A549 (cell line): ENCODE data around the gene PFKFB4.

Source experiments
- CHD2 ChIP-seq: fragments of 150-350 bp; IDR thresholded peaks from 2 replicates; pipeline ENCODE4 v1.6.1; 2014; ENCODE audit warnings: low read length; ENCODE audit not compliant: partially characterized antibody
- CTCF ChIP-seq: fragments of >200 bp; sonication (Bioruptor Twin); formaldehyde crosslinking; IDR thresholded peaks from 3 replicates; pipeline ENCODE4 v1.5.1; 2016
- ESRRA ChIP-seq: fragments of 150-350 bp; IDR thresholded peaks from 2 replicates; pipeline ENCODE4 v1.6.1; 2014; ENCODE audit warnings: mild to moderate bottlenecking, low read length, borderline replicate concordance
- FOSL2 ChIP-seq, 2 experiments: fragments of 450-650 bp in 1 of 2; fragments of >200 bp in 1 of 2; sonication (Bioruptor Twin) in 1 of 2; formaldehyde crosslinking; IDR thresholded peaks; 2 replicates each; pipeline versions ENCODE4 v1.5.0 to v1.6.1; 2016 to 2020; ENCODE audit warnings: mild to moderate bottlenecking in 1 of 2, moderate library complexity in 1 of 2
- JUN ChIP-seq, 2 experiments: fragments of >200 bp; sonication (Bioruptor Twin); formaldehyde crosslinking; IDR thresholded peaks; 2 replicates in 1 of 2; 3 replicates in 1 of 2; pipeline ENCODE4 v1.6.1; 2016 to 2017
- RAD21 ChIP-seq, 2 experiments: fragments of >200 bp in 1 of 2; sonication (Bioruptor Twin) in 1 of 2; formaldehyde crosslinking in 1 of 2; IDR thresholded peaks in 1 of 2; conservative IDR thresholded peaks in 1 of 2; 2 replicates in 1 of 2; 3 replicates in 1 of 2; pipeline ENCODE4 v1.6.1; 2012 to 2018; ENCODE audit warnings: inconsistent platforms in 1 of 2
- RCOR1 ChIP-seq: fragments of 150-350 bp; IDR thresholded peaks from 2 replicates; pipeline ENCODE4 v1.6.1; 2014; ENCODE audit warnings: antibody characterized with exemption, low read length, low read depth

GRCh38 chr3:48553361-48553760, 3.2 kb downstream of the PFKFB4 start:
- TF ChIP-seq ESRRA = no peak
- no peak for TF ChIP-seq CTCF
- no peak for TF ChIP-seq CHD2
- TF ChIP-seq RCOR1 = no peak
- TF ChIP-seq FOSL2 (IDR thresholded peaks at IDR 0.05) = no peak
- no peak for TF ChIP-seq FOSL2 (CRISPR knock-in tag; IDR thresholded peaks at IDR 0.05)
- TF ChIP-seq JUN (IDR thresholded peaks at IDR 0.05) = no peak
- no peak for TF ChIP-seq RAD21 (conservative IDR thresholded peaks at IDR 0.05 in 1 of 2, IDR thresholded peaks at IDR 0.05 in 1 of 2)
